NB4 (cell line): Measurements from ENCODE around the gene PET100.

Source experiments
- MYC ChIP-seq: IDR thresholded peaks from 2 replicates; pipeline ENCODE4 v1.6.1; 2011; ENCODE audit warnings: low read depth, low read length
- POLR2A ChIP-seq: IDR thresholded peaks from 2 replicates; pipeline ENCODE4 v1.6.1; 2011; ENCODE audit warnings: mild to moderate bottlenecking; ENCODE audit not compliant: insufficient read length; ENCODE audit errors: extremely low read depth
- TF ChIP-seq, protein P1 (sequence below): IDR thresholded peaks from one replicate; pipeline ENCODE4 v1.5.1; 2012; ENCODE audit warnings: low read depth, low read length
- TF ChIP-seq, protein P2 (sequence below): IDR thresholded peaks from 2 replicates; pipeline ENCODE4 v1.6.1; 2011; ENCODE audit warnings: low read depth, low read length

DNA sequence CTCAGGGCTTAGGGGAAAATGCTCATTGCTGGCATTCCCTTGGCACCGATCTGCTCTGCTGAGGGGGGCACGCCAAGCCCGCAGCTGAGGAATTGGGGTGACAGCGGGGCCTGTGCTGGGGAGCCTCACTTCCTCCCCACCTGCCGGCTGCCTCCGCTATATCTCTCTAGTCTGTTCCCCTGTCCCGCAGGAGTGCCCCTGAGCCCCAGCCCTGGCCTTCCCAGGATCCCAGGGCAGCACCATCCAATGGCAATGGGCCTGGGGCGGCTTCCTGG is 16.8 kb downstream of the PET100 start:
- TF ChIP-seq, protein P1, sequence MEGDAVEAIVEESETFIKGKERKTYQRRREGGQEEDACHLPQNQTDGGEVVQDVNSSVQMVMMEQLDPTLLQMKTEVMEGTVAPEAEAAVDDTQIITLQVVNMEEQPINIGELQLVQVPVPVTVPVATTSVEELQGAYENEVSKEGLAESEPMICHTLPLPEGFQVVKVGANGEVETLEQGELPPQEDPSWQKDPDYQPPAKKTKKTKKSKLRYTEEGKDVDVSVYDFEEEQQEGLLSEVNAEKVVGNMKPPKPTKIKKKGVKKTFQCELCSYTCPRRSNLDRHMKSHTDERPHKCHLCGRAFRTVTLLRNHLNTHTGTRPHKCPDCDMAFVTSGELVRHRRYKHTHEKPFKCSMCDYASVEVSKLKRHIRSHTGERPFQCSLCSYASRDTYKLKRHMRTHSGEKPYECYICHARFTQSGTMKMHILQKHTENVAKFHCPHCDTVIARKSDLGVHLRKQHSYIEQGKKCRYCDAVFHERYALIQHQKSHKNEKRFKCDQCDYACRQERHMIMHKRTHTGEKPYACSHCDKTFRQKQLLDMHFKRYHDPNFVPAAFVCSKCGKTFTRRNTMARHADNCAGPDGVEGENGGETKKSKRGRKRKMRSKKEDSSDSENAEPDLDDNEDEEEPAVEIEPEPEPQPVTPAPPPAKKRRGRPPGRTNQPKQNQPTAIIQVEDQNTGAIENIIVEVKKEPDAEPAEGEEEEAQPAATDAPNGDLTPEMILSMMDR, result no peak
- TF ChIP-seq POLR2A, result no peak
- TF ChIP-seq, protein P2, sequence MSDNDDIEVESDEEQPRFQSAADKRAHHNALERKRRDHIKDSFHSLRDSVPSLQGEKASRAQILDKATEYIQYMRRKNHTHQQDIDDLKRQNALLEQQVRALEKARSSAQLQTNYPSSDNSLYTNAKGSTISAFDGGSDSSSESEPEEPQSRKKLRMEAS, result no peak
- TF ChIP-seq MYC, result no peak
